Brain microvascular endothelial cell (primary cell): ENCODE results near the gene TPRG1.
A peak's percentile ranks its signal among the peaks of the same experiment; 100 is the strongest.

ENCODE experiments used
- DNase-seq: peaks from one replicate; pipeline ENCODE4 v3.0.0-alpha.2; 2020
- H3K27ac ChIP-seq: fragments of 250-450 bp; sonication (Bioruptor Pico); 2 replicates; pipeline ENCODE4 v1.5.1; 2020; ENCODE audit warnings: mild to moderate bottlenecking, moderate library complexity
- H3K27me3 ChIP-seq: fragments of 250-450 bp; sonication (Bioruptor Pico); replicated peaks from 2 replicates; pipeline ENCODE4 v1.5.1; 2020; ENCODE audit warnings: mild to moderate bottlenecking
- H3K36me3 ChIP-seq: fragments of 250-450 bp; sonication (Bioruptor Pico); replicated peaks from 2 replicates; pipeline ENCODE4 v1.5.1; 2020; ENCODE audit warnings: mild to moderate bottlenecking
- H3K4me3 ChIP-seq: 2 replicates; pipeline ENCODE4 v1.5.1; 2011; ENCODE audit warnings: low read depth, mild to moderate bottlenecking, control low read depth, low read length, moderate library complexity
- in situ Hi-C: cut with HindIII; loops from 2 replicates; pipeline ENCODE4 v1.10.0; 2017; ENCODE audit warnings: low sequenced_read_pairs, low pct_ligation_motif_present
- TF ChIP-seq, protein P1 (sequence below): IDR thresholded peaks from 2 replicates; pipeline ENCODE4 v1.5.1; 2011; ENCODE audit warnings: low read depth, mild to moderate bottlenecking, moderate library complexity, low read length, control low read depth, inconsistent platforms; ENCODE audit errors: missing control alignments

TPRG1 gene

DNA sequence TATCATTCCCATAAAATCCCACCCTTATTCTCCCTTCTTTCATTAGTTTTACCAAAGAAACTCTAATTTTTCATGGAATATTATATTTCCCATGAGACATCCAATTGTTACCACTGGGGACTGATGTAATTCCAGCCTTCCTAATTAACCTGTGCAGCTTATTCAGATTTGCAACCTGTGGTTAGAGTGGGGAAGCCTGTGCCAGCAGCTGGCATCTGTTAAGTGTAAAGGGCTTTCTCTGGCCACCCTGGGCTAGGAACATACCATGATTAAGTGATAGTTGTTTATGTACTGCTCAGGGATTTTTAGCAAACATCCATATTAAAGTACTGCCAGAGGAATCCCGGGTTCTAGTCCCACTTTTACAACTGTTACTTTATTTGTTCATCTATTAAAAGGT lies 78.2 kb downstream of the TPRG1 start:
- in situ Hi-C loops: no loop called here
- no peak for DNase-seq
- TF ChIP-seq, protein P1, sequence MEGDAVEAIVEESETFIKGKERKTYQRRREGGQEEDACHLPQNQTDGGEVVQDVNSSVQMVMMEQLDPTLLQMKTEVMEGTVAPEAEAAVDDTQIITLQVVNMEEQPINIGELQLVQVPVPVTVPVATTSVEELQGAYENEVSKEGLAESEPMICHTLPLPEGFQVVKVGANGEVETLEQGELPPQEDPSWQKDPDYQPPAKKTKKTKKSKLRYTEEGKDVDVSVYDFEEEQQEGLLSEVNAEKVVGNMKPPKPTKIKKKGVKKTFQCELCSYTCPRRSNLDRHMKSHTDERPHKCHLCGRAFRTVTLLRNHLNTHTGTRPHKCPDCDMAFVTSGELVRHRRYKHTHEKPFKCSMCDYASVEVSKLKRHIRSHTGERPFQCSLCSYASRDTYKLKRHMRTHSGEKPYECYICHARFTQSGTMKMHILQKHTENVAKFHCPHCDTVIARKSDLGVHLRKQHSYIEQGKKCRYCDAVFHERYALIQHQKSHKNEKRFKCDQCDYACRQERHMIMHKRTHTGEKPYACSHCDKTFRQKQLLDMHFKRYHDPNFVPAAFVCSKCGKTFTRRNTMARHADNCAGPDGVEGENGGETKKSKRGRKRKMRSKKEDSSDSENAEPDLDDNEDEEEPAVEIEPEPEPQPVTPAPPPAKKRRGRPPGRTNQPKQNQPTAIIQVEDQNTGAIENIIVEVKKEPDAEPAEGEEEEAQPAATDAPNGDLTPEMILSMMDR: no peak
- H3K27me3 ChIP-seq: no peaks in the 10 kb centered on the region
- H3K27ac ChIP-seq: no peak overlapping the region
- H3K4me3 ChIP-seq: no peak overlapping the region
- H3K36me3 ChIP-seq: no peaks in the 10 kb centered on the region

DNA sequence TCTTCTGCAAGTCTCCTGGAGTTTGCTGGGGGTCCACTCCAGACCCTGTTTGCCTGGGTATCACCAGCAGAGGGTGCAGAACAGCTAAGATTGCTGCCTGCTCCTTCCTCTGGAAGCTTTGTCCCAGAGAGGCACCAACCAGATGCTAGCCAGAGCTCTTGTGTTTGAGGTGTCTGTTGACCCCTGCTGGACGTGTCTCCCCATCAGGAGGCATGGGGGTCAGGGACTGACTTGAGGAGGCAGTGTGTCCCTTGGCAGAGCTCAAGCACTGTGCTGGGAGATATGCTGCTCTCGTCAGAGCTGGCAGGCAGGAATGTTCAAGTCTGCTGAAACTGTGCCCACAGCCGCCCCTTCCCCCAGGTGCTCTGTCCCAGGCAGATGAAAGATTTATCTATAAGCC lies 86.5 kb downstream of the TPRG1 start:
- Histone ChIP-seq H3K36me3 (no peaks in the 10 kb centered on the region), H3K27ac (no peak overlapping the region), H3K27me3 (no peaks in the 10 kb centered on the region), H3K4me3 (no peak overlapping the region)
- in situ Hi-C loops: no loop called here
- TF ChIP-seq, protein P1: no peak
- no peak for DNase-seq

DNA sequence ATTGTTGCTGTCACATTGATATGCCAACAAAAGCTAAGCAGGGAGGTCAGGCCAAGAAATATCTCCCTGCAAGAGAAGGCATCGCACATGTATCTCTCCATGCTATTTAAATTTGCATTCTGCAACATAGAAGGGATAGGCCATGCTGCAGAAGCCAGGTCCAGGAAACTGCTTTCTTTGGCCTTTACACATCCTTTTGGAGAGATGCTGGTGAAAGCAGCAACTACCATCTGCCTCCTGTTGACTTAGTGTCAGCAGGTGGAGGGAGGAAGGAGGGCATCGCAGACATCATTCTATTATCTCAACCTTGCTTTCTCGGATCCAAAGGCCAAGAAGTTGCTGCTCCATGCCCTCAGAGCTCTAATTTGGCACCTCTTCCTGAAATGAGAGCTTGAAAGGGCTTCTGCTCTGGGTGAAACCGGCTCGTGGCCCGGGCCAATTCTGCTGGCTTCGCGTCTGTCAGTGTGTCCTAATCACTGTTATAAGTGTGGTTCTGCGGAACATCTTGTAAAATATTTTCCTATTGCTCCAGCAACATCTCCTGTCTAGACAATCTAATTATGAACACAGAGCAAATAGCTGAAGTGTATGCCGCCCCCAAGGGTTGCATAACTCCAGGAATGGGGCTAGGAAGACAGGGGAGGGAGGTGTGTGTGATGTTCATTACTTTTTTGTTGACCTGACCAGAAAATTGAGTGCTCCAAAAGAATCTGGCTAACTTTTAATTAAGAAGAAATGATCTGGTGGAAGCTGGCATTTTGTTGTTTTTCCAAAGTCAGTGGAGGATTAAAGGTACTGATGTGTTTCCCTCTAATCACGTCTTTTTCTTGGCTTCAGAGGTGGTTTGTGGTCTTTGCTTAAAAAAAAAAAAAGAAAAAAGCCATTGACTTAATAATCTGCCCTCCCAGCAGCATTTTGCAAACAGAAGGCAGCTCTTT lies 89.1 kb downstream of the TPRG1 start:
- in situ Hi-C loops: no loop called here
- DNase-seq: no peak
- Histone ChIP-seq H3K36me3 (no peaks in the 10 kb centered on the region), H3K27me3 (no peaks in the 10 kb centered on the region), H3K27ac (no peak overlapping the region), H3K4me3 (no peak overlapping the region)
- TF ChIP-seq, protein P1: no peak

DNA sequence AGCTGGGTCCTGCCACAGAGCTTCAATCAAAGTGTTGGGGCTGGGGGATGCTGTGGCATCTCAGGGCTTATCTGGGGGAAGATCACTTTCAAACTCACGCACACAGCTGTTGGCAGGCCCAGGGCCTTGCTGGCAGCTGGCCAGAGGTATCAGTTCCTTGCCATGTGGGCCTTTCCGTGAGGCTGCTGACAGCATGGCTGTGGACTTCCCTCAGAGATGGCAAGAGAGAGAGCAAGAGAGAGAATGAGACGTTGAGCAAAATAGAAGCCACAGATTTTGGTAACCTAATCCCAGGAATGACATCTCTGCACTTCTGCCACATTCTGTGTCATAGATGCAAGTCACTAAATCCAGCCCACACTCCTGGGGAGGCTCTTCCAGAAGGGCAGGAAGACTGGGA lies 91.0 kb downstream of the TPRG1 start:
- Histone ChIP-seq H3K27ac (no peak overlapping the region), H3K36me3 (no peaks in the 10 kb centered on the region), H3K27me3 (no peaks in the 10 kb centered on the region), H3K4me3 (no peak overlapping the region)
- in situ Hi-C loops: no loop called here
- TF ChIP-seq, protein P1: no peak
- no peak for DNase-seq

DNA sequence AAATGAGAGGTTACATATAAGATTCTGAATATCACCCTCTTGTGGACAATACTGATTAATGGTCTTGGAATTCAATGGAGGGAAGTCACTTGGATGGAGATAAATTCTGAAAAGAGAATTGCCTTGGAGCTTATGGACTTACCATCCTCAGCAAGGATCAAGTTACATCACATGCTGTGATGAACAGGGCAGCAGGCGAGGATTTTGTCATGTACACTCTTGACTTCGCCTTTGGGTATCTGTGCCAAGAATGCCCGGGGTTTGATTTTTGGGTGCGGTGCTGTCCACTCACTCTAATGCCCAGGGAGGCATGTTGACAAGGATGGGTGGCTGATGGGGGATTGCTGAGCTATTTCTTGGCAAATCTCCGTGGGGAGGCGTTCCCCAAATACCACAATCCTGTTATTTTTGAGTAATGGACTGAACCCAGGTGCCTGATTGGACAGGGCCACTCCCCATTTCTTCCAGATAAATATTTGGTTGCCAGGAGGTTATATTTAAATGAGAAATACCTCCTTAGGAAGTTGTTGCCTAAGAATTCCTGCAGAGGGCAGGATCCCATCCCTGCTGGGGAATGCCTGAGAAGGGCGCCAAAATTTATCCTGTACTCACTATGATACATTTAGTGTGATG lies 96.3 kb downstream of the TPRG1 start:
- no peak for DNase-seq
- in situ Hi-C loops: no loop called here
- H3K27ac ChIP-seq: no peak overlapping the region

More for the DNA sequence above, 96.3 kb downstream of the TPRG1 start:
- TF ChIP-seq, protein P1: peak; percentile 50
- no peaks in the 10 kb centered on the region for H3K27me3 ChIP-seq
- H3K36me3 ChIP-seq: no peaks in the 10 kb centered on the region
- no peak overlapping the region for H3K4me3 ChIP-seq
